HEK293 (cell line): ENCODE data around the gene MLLT10.

Source experiments
- CTCF ChIA-PET: fragments of 350-600 bp; formaldehyde crosslinking; extraction: SDS; loops from one replicate; lab custom pipeline; 2021; ENCODE audit warnings: antibody characterized with exemption; lab: Yijun Ruan, JAX
- POLR2A ChIA-PET: fragments of 300-600 bp; formaldehyde crosslinking; extraction: SDS; loops from one replicate; lab custom pipeline; 2020; ENCODE audit warnings: antibody characterized with exemption, inconsistent platforms; lab: Yijun Ruan, JAX
- H3K27ac ChIP-seq: fragments of 200-500 bp; sonication (Bioruptor generic); 2 replicates; pipeline ENCODE4 v1.5.1; 2014; ENCODE audit warnings: low read depth, low read length, control low read depth, inconsistent platforms; ENCODE audit errors: extremely low read depth
- H3K36me3 ChIP-seq, 2 experiments: fragments of 200-500 bp in 1 of 2; sonication (Bioruptor generic) in 1 of 2; 1 replicate in 1 of 2; 2 replicates in 1 of 2; pipeline ENCODE4 v1.5.1; 2014 to 2017; ENCODE audit warnings: inconsistent platforms in 2 of 2, low read length in 2 of 2; ENCODE audit not compliant: control insufficient read depth in 2 of 2, insufficient read depth in 1 of 2
- H3K4me1 ChIP-seq: fragments of 200-500 bp; sonication (Bioruptor generic); 2 replicates; pipeline ENCODE4 v1.5.1; 2014; ENCODE audit warnings: mild to moderate bottlenecking, low read length, inconsistent platforms; ENCODE audit not compliant: control insufficient read depth, insufficient read depth
- H3K4me3 ChIP-seq: 2 replicates; pipeline ENCODE4 v1.5.1; 2011; ENCODE audit warnings: low read depth, mild to moderate bottlenecking, control low read depth, low read length, moderate library complexity
- H3K9me3 ChIP-seq: fragments of 200-500 bp; sonication (Bioruptor generic); 2 replicates; pipeline ENCODE4 v1.5.1; 2014; ENCODE audit warnings: low read depth, low read length, inconsistent platforms; ENCODE audit not compliant: control insufficient read depth, insufficient read depth
- GFI1B ChIP-seq: fragments of 450-650 bp; formaldehyde crosslinking; IDR thresholded peaks from 2 replicates; pipeline ENCODE4 v1.5.1; 2016; ENCODE audit warnings: missing biosample characterization, missing genetic modification characterization
- GLI4 ChIP-seq: fragments of 450-650 bp; formaldehyde crosslinking; IDR thresholded peaks from 2 replicates; pipeline ENCODE4 v1.5.1; 2016; ENCODE audit warnings: missing biosample characterization, missing genetic modification characterization
- HOXC10 ChIP-seq: sonication (generic); formaldehyde crosslinking; IDR thresholded peaks from 2 replicates; pipeline ENCODE4 v1.8.1; 2023; ENCODE audit warnings: mild to moderate bottlenecking, missing genetic modification reagents
- MZF1 ChIP-seq: fragments of 450-650 bp; formaldehyde crosslinking; IDR thresholded peaks from 2 replicates; pipeline ENCODE4 v1.5.1; 2017; ENCODE audit warnings: missing biosample characterization, missing genetic modification characterization, borderline replicate concordance
- OSR2 ChIP-seq: fragments of 450-650 bp; formaldehyde crosslinking; IDR thresholded peaks from 2 replicates; pipeline ENCODE4 v1.5.1; 2016; ENCODE audit warnings: missing biosample characterization, missing genetic modification characterization
- OVOL3 ChIP-seq: fragments of 450-650 bp; formaldehyde crosslinking; IDR thresholded peaks from 2 replicates; pipeline ENCODE4 v1.5.1; 2016; ENCODE audit warnings: missing biosample characterization, missing genetic modification characterization
- RBAK ChIP-seq: fragments of 450-650 bp; formaldehyde crosslinking; IDR thresholded peaks from 2 replicates; pipeline ENCODE4 v1.5.1; 2016; ENCODE audit warnings: missing biosample characterization, missing genetic modification characterization
- SCRT2 ChIP-seq: fragments of 450-650 bp; formaldehyde crosslinking; IDR thresholded peaks from 2 replicates; pipeline ENCODE4 v1.5.1; 2016; ENCODE audit warnings: missing biosample characterization, missing genetic modification characterization
- ZBTB1 ChIP-seq: fragments of 450-650 bp; formaldehyde crosslinking; IDR thresholded peaks from 2 replicates; pipeline ENCODE4 v1.5.1; 2016; ENCODE audit warnings: missing biosample characterization, missing genetic modification characterization
- ZBTB21 ChIP-seq: fragments of 450-650 bp; formaldehyde crosslinking; IDR thresholded peaks from 2 replicates; pipeline ENCODE4 v1.5.1; 2017; ENCODE audit warnings: missing biosample characterization, missing genetic modification characterization
- ZEB2 ChIP-seq: fragments of 450-650 bp; formaldehyde crosslinking; IDR thresholded peaks from 2 replicates; pipeline ENCODE4 v1.5.1; 2016; ENCODE audit warnings: missing biosample characterization, missing genetic modification characterization
- ZNF19 ChIP-seq: fragments of 450-650 bp; formaldehyde crosslinking; IDR thresholded peaks from 2 replicates; pipeline ENCODE4; 2016; ENCODE audit warnings: missing biosample characterization, missing genetic modification characterization, low read depth
- ZNF2 ChIP-seq: fragments of 450-650 bp; formaldehyde crosslinking; IDR thresholded peaks from 2 replicates; pipeline ENCODE4 v1.5.1; 2016; ENCODE audit warnings: missing biosample characterization, missing genetic modification characterization
- ZNF221 ChIP-seq: fragments of 450-650 bp; formaldehyde crosslinking; IDR thresholded peaks from 2 replicates; pipeline ENCODE4 v1.5.1; 2017; ENCODE audit warnings: missing biosample characterization, missing genetic modification characterization, borderline replicate concordance
- ZNF23 ChIP-seq: fragments of 450-650 bp; formaldehyde crosslinking; IDR thresholded peaks from 2 replicates; pipeline ENCODE4 v1.5.1; 2016; ENCODE audit warnings: missing biosample characterization, missing genetic modification characterization, borderline replicate concordance
- ZNF335 ChIP-seq: fragments of 450-650 bp; formaldehyde crosslinking; conservative IDR thresholded peaks from 2 replicates; pipeline ENCODE4 v1.5.1; 2016; ENCODE audit warnings: missing biosample characterization, missing genetic modification characterization
- ZNF416 ChIP-seq: fragments of 450-650 bp; formaldehyde crosslinking; IDR thresholded peaks from 2 replicates; pipeline ENCODE4 v1.5.1; 2016; ENCODE audit warnings: missing biosample characterization, missing genetic modification characterization
- ZNF423 ChIP-seq: fragments of 450-650 bp; formaldehyde crosslinking; IDR thresholded peaks from 2 replicates; pipeline ENCODE4 v1.5.1; 2016; ENCODE audit warnings: missing biosample characterization, missing genetic modification characterization
- ZNF426 ChIP-seq: fragments of 450-650 bp; formaldehyde crosslinking; IDR thresholded peaks from 2 replicates; pipeline ENCODE4 v1.5.1; 2017; ENCODE audit warnings: missing biosample characterization, missing genetic modification characterization, mild to moderate bottlenecking, inconsistent platforms, moderate library complexity
- ZNF433 ChIP-seq: fragments of 450-650 bp; formaldehyde crosslinking; IDR thresholded peaks from 2 replicates; pipeline ENCODE4 v1.5.1; 2016; ENCODE audit warnings: missing biosample characterization, missing genetic modification characterization, low read depth
- ZNF529 ChIP-seq: fragments of 450-650 bp; formaldehyde crosslinking; IDR thresholded peaks from 2 replicates; pipeline ENCODE4 v1.5.1; 2017; ENCODE audit warnings: missing genetic modification characterization, missing biosample characterization; ENCODE audit not compliant: insufficient replicate concordance
- ZNF530 ChIP-seq: fragments of 450-650 bp; formaldehyde crosslinking; IDR thresholded peaks from 2 replicates; pipeline ENCODE4 v1.5.1; 2016; ENCODE audit warnings: low read depth, missing biosample characterization, missing genetic modification characterization
- ZNF600 ChIP-seq: fragments of 450-650 bp; formaldehyde crosslinking; IDR thresholded peaks from 2 replicates; pipeline ENCODE4 v1.5.1; 2016; ENCODE audit warnings: missing biosample characterization, missing genetic modification characterization
- ZNF621 ChIP-seq: fragments of 450-650 bp; formaldehyde crosslinking; IDR thresholded peaks from 2 replicates; pipeline ENCODE4 v1.5.1; 2017; ENCODE audit warnings: missing biosample characterization, missing genetic modification characterization
- ZNF629 ChIP-seq: fragments of 450-650 bp; formaldehyde crosslinking; IDR thresholded peaks from 2 replicates; pipeline ENCODE4 v1.5.1; 2017; ENCODE audit warnings: missing biosample characterization, missing genetic modification characterization
- ZNF76 ChIP-seq: fragments of 450-650 bp; formaldehyde crosslinking; IDR thresholded peaks from 2 replicates; pipeline ENCODE4; 2016; ENCODE audit warnings: low read depth, missing biosample characterization, missing genetic modification characterization, borderline replicate concordance
- TF ChIP-seq, protein P1 (sequence below): fragments of 450-650 bp; IDR thresholded peaks from 2 replicates; pipeline ENCODE4 v1.5.1; 2018; ENCODE audit warnings: missing biosample characterization, mild to moderate bottlenecking, missing genetic modification characterization
- TF ChIP-seq, protein P2 (sequence below): fragments of 450-650 bp; formaldehyde crosslinking; IDR thresholded peaks from 2 replicates; pipeline ENCODE4 v1.5.1; 2017; ENCODE audit warnings: missing biosample characterization, missing genetic modification characterization
- TF ChIP-seq, protein P3 (sequence below): fragments of 450-650 bp; formaldehyde crosslinking; IDR thresholded peaks from 2 replicates; pipeline ENCODE4 v1.5.1; 2016; ENCODE audit warnings: missing biosample characterization, missing genetic modification characterization
- TF ChIP-seq, protein P4 (sequence below): fragments of 450-650 bp; formaldehyde crosslinking; IDR thresholded peaks from 2 replicates; pipeline ENCODE4 v1.5.1; 2016; ENCODE audit warnings: missing biosample characterization, missing genetic modification characterization

The MLLT10 gene

DNA sequence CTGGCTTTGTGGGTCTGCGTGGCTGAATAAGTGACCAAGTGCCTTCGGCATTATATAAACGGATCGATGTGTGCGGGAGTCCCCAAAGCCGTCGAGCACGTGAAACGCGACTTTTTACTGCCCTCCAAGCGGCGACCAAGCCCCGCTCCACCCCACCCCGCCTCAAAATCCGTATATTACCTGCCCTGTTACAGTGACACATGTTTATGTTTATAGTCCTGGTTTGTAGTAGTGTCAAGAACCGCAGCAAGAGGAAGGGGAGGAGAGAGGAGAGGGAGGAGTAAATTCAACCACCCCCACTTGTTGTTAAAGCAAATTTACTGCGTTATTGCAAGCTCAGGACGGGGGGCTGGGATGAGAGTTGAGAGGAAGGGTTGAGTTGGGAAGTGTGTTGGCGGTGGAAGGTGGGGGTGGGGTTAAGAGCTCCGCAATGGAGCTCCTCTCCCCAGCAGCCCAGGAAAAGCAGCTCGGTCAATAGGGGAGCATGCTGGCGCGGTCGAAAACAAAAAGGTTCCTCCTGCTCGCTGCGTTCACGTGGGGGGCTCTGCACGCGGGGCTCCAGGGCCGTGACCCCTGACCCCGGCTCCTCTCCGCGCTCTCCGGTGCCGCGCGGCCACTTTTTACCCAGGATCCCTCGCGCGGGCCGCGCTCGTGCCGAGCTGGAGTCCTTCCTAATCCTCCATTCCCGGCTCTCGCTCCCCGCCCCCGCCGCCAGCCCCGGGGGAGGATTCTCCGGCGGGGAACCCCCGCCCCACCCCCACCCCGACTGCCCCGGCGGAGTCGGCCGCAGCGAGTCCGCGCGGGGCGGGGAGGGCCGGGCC is 8.5 kb upstream of the MLLT10 start, which contains the start of gene SKIDA1:
Gene SKIDA1 (minus strand): TSS at position 316 of the 821 bp plus-strand sequence. CDS start 7,860 bp downstream, outside the sequence.
- peak within 1 kb of the TSS; percentile 58 for H3K4me3 ChIP-seq
- POLR2A ChIA-PET: interaction anchor here (0.7 to 3.5 kb wide), 5 partner anchors 7 to 232 kb away, joined by 4 to 33 read pairs (median 10); no protein-coding TSS in a partner anchor
- H3K4me1 ChIP-seq: peaks cover 18% of the 10 kb centered on the region; the same call in 1 of the 2 replicates
- CTCF ChIA-PET: interaction anchor here (0.5 to 0.7 kb wide), 2 partner anchors 55 to 385 kb away, joined by 4 read pairs; no protein-coding TSS in a partner anchor
- H3K27ac ChIP-seq: peak within 1 kb of the TSS; percentile 98
- H3K36me3 ChIP-seq: no peaks in the 10 kb centered on the region
- no peaks in the 10 kb centered on the region for H3K9me3 ChIP-seq
- TF ChIP-seq ZNF2 (tag by site-specific recombination): peak; percentile 90
- TF ChIP-seq, protein P1, sequence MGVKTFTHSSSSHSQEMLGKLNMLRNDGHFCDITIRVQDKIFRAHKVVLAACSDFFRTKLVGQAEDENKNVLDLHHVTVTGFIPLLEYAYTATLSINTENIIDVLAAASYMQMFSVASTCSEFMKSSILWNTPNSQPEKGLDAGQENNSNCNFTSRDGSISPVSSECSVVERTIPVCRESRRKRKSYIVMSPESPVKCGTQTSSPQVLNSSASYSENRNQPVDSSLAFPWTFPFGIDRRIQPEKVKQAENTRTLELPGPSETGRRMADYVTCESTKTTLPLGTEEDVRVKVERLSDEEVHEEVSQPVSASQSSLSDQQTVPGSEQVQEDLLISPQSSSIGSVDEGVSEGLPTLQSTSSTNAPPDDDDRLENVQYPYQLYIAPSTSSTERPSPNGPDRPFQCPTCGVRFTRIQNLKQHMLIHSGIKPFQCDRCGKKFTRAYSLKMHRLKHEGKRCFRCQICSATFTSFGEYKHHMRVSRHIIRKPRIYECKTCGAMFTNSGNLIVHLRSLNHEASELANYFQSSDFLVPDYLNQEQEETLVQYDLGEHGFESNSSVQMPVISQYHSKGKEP: peak; percentile 81; the same call in 1 of the 2 replicates
- TF ChIP-seq ZNF629 (tag by site-specific recombination): peak; percentile 89
- no peak; the same call in 1 of the 2 replicates for TF ChIP-seq ZNF335
- TF ChIP-seq ZBTB1 (tag by site-specific recombination): peak; percentile 86
- no peak for TF ChIP-seq ZNF529 (tag by site-specific recombination)
- peak; percentile 93 for TF ChIP-seq ZNF76 (tag by site-specific recombination)
- no peak for TF ChIP-seq ZNF621
- TF ChIP-seq ZNF416: no peak
- TF ChIP-seq MZF1 (tag by site-specific recombination): peak; percentile 75
- TF ChIP-seq ZNF19 (tag by site-specific recombination): no peak
- no peak for TF ChIP-seq ZNF221 (tag by site-specific recombination)
- TF ChIP-seq RBAK (tag by site-specific recombination): no peak
- TF ChIP-seq ZNF426: no peak
- TF ChIP-seq GFI1B: peak; percentile 83
- TF ChIP-seq ZEB2 (tag by site-specific recombination): peak; percentile 100
- TF ChIP-seq, protein P2, sequence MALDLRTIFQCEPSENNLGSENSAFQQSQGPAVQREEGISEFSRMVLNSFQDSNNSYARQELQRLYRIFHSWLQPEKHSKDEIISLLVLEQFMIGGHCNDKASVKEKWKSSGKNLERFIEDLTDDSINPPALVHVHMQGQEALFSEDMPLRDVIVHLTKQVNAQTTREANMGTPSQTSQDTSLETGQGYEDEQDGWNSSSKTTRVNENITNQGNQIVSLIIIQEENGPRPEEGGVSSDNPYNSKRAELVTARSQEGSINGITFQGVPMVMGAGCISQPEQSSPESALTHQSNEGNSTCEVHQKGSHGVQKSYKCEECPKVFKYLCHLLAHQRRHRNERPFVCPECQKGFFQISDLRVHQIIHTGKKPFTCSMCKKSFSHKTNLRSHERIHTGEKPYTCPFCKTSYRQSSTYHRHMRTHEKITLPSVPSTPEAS: 0 out of 2 replicates have a peak, but pooled peaks have one; percentile 32
- TF ChIP-seq ZNF433 (tag by site-specific recombination): no peak
- TF ChIP-seq OVOL3 (tag by site-specific recombination): peak; percentile 51
- TF ChIP-seq, protein P3, sequence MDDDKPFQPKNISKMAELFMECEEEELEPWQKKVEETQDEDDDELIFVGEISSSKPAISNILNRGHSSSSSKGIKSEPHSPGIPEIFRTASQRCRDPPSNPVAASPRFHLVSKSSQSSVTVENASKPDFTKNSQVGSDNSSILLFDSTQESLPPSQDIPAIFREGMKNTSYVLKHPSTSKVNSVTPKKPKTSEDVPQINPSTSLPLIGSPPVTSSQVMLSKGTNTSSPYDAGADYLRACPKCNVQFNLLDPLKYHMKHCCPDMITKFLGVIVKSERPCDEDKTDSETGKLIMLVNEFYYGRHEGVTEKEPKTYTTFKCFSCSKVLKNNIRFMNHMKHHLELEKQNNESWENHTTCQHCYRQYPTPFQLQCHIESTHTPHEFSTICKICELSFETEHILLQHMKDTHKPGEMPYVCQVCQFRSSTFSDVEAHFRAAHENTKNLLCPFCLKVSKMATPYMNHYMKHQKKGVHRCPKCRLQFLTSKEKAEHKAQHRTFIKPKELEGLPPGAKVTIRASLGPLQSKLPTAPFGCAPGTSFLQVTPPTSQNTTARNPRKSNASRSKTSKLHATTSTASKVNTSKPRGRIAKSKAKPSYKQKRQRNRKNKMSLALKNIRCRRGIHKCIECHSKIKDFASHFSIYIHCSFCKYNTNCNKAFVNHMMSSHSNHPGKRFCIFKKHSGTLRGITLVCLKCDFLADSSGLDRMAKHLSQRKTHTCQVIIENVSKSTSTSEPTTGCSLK (tag by site-specific recombination): no peak
- TF ChIP-seq ZNF600 (tag by site-specific recombination): peak; percentile 99
- TF ChIP-seq ZNF530 (tag by site-specific recombination): no peak
- TF ChIP-seq, protein P4, sequence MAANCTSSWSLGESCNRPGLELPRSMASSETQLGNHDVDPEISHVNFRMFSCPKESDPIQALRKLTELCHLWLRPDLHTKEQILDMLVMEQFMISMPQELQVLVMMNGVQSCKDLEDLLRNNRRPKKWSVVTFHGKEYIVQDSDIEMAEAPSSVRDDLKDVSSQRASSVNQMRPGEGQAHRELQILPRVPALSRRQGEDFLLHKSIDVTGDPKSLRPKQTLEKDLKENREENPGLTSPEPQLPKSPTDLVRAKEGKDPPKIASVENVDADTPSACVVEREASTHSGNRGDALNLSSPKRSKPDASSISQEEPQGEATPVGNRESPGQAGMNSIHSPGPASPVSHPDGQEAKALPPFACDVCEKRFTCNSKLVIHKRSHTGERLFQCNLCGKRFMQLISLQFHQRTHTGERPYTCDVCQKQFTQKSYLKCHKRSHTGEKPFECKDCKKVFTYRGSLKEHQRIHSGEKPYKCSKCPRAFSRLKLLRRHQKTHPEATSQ (tag by site-specific recombination): no peak
- TF ChIP-seq OSR2 (tag by site-specific recombination): peak; percentile 79
- TF ChIP-seq ZBTB21 (tag by site-specific recombination): peak; percentile 29; the same call in 1 of the 2 replicates
- TF ChIP-seq SCRT2 (tag by site-specific recombination): peak; percentile 100
- peak; percentile 44; the same call in 1 of the 2 replicates for TF ChIP-seq GLI4
- 0 out of 2 replicates have a peak, but pooled peaks have one; percentile 22 for TF ChIP-seq ZNF423 (tag by site-specific recombination)
- no peak for TF ChIP-seq ZNF23
- TF ChIP-seq HOXC10 (CRISPR knock-in tag): no peak
